HepG2 (cell line): Measurements from ENCODE around the gene KRT1.

Source experiments
- CREM ChIP-seq, 2 experiments: sonication (generic) in 1 of 2; formaldehyde crosslinking in 1 of 2; IDR thresholded peaks; 2 replicates each; pipeline versions ENCODE4 v1.4.0 to v1.6.1; 2016 to 2020; ENCODE audit warnings: antibody characterized with exemption in 1 of 2, mild to moderate bottlenecking in 1 of 2, missing genetic modification reagents in 1 of 2
- GTF2F1 ChIP-seq: fragments of 150-350 bp; IDR thresholded peaks from 2 replicates; pipeline ENCODE4 v1.6.1; 2014; ENCODE audit warnings: low read length
- MAFF ChIP-seq: IDR thresholded peaks from 2 replicates; pipeline ENCODE4 v1.6.1; 2011; ENCODE audit warnings: low read depth, low read length, improper control_type of control experiment
- PATZ1 ChIP-seq: sonication (generic); formaldehyde crosslinking; IDR thresholded peaks from 2 replicates; pipeline ENCODE4 v1.4.0; 2020; ENCODE audit warnings: missing genetic modification reagents
- POLR2AphosphoS5 ChIP-seq: IDR thresholded peaks from 2 replicates; pipeline ENCODE4 v1.6.1; 2012; ENCODE audit warnings: low read depth, low read length
- RAD21 ChIP-seq: fragments of 450-650 bp; formaldehyde crosslinking; IDR thresholded peaks from 2 replicates; pipeline ENCODE4 v1.5.0; 2020; ENCODE audit warnings: mild to moderate bottlenecking
- REST ChIP-seq, 2 experiments: IDR thresholded peaks; 2 replicates each; pipeline ENCODE4 v1.6.1; 2011 to 2012; ENCODE audit warnings: low read length in 2 of 2, borderline replicate concordance in 1 of 2, low read depth in 1 of 2, mild to moderate bottlenecking in 1 of 2, moderate library complexity in 1 of 2
- SALL1 ChIP-seq: sonication (generic); formaldehyde crosslinking; IDR thresholded peaks from 2 replicates; pipeline ENCODE4 v1.8.0; 2022; ENCODE audit warnings: mild to moderate bottlenecking, missing genetic modification reagents
- TF ChIP-seq, protein P1 (sequence below): sonication (generic); formaldehyde crosslinking; IDR thresholded peaks from 2 replicates; pipeline ENCODE4 v1.4.0; 2020; ENCODE audit warnings: missing genetic modification reagents, mild to moderate bottlenecking, borderline replicate concordance

DNA sequence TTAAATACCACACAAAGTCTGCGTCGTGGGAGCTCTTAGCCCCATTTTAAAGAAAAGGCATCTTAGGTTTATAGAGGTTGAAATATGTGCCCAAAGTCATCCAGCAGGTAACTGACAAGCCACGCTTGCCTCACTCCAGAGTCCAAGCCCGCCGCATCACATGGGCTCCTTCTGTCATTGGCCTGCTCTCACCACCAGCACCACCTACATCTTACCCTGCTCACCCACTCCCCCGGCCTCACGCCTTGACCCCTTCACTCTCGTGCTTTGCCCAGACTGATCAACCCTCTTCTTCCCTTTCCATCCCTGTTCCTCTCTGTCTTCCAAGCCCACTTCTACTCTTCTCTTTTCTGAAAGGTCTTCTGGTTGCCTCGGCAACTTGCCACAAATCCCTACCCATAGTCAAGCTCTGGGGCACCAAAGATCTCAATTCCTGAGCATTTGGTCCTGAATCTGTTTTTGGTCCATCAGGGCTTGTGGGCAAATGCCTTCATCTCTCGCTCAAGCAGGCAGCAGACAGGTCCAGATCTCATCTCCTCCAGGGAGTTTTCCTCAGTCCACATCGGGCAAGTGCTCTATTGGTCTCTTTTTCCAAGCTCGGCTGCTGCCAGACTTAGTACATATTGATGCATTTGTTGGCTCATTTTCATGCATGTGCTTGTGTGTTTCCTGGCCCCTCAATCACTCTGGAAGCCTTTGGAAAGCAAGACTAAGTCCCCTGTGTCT is 3.5 kb upstream of the KRT1 start:
- TF ChIP-seq CREM (IDR thresholded peaks at IDR 0.05) = no peak
- no peak for TF ChIP-seq CREM (CRISPR knock-in tag; IDR thresholded peaks at IDR 0.05)
- TF ChIP-seq REST (IDR thresholded peaks at IDR 0.05; ENCODE audit: borderline replicate concordance in 1 of 2, low read depth in 1 of 2, low read length in 2 of 2) = no peak
- TF ChIP-seq SALL1 = no peak
- no peak for TF ChIP-seq PATZ1 (CRISPR knock-in tag)
- TF ChIP-seq POLR2AphosphoS5 = no peak
- no peak for TF ChIP-seq MAFF
- TF ChIP-seq GTF2F1 = no peak
- no peak for TF ChIP-seq RAD21
- TF ChIP-seq, protein P1, sequence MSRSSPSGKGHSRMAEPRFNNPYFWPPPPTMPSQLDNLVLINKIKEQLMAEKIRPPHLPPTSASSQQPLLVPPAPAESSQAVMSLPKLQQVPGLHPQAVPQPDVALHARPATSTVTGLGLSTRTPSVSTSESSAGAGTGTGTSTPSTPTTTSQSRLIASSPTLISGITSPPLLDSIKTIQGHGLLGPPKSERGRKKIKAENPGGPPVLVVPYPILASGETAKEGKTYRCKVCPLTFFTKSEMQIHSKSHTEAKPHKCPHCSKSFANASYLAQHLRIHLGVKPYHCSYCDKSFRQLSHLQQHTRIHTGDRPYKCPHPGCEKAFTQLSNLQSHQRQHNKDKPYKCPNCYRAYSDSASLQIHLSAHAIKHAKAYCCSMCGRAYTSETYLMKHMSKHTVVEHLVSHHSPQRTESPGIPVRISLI (CRISPR knock-in tag) = no peak
